ENCODE data around the gene RASIP1.
"Not testable (repeated sequence)": the region's sequence is repeated elsewhere in the genome, so short reads cannot be mapped to it uniquely, and the experiment has no call there.

GRCh38 chr19:48693629-48694028, 46.8 kb downstream of the RASIP1 start:
- TF ChIP-seq, protein P1, sequence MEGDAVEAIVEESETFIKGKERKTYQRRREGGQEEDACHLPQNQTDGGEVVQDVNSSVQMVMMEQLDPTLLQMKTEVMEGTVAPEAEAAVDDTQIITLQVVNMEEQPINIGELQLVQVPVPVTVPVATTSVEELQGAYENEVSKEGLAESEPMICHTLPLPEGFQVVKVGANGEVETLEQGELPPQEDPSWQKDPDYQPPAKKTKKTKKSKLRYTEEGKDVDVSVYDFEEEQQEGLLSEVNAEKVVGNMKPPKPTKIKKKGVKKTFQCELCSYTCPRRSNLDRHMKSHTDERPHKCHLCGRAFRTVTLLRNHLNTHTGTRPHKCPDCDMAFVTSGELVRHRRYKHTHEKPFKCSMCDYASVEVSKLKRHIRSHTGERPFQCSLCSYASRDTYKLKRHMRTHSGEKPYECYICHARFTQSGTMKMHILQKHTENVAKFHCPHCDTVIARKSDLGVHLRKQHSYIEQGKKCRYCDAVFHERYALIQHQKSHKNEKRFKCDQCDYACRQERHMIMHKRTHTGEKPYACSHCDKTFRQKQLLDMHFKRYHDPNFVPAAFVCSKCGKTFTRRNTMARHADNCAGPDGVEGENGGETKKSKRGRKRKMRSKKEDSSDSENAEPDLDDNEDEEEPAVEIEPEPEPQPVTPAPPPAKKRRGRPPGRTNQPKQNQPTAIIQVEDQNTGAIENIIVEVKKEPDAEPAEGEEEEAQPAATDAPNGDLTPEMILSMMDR (IDR thresholded peaks at IDR 0.05) = not testable (repeated sequence)
- TF ChIP-seq POLR2A (IDR thresholded peaks at IDR 0.05) = not testable (repeated sequence)

Data from transverse colon (tissue), 3 donors.